COR-L47 (cell line): ENCODE results near the gene HMHB1.

Experiments used
- DNase-seq: peaks from one replicate; lab custom pipeline; 2025; lab: John Stamatoyannopoulos, UW

HMHB1 gene

GRCh38 chr5:143812085-143812705 is at the start of gene HMHB1:
Gene HMHB1, plus strand, starts transcription at chr5:143812161.
- DNase-seq: no peak

DNA sequence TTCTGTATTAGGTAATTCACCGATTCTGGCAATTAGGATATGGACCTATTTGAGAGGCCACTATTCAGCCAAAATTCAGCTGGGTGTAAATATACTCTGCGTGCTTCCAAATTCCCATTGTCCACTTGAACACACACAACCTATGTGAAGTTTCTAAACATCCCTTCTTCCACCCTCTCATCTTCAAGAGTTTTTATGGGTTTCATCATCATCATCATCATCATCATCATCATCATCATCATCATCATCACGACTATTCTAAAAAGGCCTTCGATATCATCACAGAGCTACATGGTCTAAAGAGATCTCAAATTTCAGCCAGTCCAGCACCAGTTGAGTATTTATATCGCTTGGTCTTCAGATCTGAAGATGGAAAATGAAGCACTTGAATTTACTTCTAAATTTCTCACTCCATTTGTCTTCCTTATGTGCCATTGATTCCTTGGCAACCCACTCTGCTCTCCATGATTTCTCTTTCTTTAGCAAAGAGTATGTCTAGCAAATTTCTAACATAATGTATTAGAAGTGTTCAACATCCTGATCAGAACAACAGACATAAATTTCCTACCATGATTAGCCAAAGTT is 49.2 kb upstream of the HMHB1 start:
- DNase-seq: no peak

DNA sequence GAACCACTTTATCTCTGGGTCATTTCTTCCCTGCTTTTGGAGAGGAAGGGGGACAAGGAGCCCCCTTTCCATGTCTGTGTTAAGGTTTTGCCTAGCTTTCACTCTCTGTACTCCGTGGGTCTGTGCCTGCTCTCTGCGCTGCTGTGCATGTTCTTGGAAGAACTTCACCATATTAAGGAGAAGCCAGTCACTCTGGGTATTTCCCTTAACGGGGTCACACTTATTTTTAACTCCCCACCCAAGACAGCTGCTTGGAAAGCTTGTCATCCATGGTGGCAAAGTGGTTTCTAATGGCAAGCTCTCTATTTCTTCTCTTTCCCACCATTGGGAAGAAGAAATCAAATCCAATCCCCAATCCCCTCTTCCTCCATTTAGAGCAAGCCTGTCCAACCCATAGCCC is 44.8 kb upstream of the HMHB1 start:
- no peak for DNase-seq

- DNase-seq: no peak
Measured at GRCh38 chr5:143769026-143769786, 42.8 kb upstream of the HMHB1 start.

DNA sequence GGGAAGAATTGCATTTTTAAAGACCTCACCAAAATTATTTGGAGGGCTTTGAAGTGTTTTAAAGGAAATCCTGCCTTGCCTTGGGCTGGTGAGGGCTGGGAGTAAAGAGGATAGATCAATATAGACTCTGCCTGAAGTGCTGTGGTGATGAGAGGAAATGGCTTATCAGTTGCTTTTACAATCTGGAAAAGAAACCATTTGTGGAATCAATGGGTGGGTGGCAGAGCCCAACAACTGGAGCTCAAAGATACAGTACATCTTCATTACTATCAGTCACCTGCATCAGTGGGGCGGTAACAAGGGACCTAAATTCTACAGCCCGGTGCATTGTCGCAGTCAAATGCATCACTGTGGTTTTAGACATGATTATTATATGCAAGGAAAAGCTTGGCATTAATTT is 41.5 kb upstream of the HMHB1 start:
- no peak for DNase-seq

GRCh38 chr5:143771189-143771588 is 40.8 kb upstream of the HMHB1 start:
- DNase-seq: no peak

DNA sequence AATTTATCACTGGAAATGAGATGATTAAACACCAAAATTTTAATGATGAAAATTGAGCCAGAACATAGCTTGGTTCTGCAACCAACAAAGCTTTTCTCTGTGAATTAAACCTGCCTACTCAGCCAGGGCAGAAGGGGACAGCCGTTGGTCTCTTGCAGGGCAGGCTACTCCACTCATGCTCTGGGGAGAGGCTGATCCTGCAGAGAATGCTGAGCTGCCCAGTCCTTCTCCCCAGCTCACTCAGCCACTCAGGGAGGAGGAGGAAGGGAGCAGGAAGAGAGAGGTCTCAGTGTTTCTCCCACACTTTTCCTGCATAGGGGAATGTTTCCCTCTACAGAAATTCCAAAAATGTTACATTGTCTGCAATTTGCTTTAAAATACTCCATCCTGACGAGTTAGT is 40.4 kb upstream of the HMHB1 start:
- no peak for DNase-seq

- no peak for DNase-seq
Measured at GRCh38 chr5:143772621-143773020, 39.3 kb upstream of the HMHB1 start.

GRCh38 chr5:143775258-143775657 is 36.7 kb upstream of the HMHB1 start:
- no peak for DNase-seq

DNA sequence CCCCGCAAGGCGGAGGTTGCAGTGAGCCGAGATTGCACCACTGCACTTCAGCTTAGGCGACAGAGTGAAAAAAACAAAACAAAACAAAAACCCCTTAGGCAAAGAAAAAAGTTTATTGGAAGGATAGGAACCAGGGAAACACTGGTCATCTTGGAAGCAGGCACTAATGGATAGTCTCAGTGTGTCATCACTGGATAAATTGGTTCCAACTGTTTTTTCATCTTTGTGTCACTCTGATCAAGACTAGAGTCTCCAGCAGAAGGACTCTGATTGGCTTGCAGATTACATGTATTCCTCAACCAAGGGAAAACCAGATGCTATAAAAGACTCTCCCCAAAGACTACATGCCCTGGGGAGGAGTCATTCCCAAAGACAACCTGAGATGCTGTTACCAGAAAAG is 35.0 kb upstream of the HMHB1 start:
- no peak for DNase-seq

- DNase-seq: no peak
Measured at GRCh38 chr5:143779506-143779905, 32.5 kb upstream of the HMHB1 start.

GRCh38 chr5:143781993-143782520 is 29.9 kb upstream of the HMHB1 start:
- no peak for DNase-seq

- no peak for DNase-seq
Measured at GRCh38 chr5:143782588-143783386, 29.2 kb upstream of the HMHB1 start.

- DNase-seq: no peak
Measured at GRCh38 chr5:143788401-143788800, 23.6 kb upstream of the HMHB1 start.

DNA sequence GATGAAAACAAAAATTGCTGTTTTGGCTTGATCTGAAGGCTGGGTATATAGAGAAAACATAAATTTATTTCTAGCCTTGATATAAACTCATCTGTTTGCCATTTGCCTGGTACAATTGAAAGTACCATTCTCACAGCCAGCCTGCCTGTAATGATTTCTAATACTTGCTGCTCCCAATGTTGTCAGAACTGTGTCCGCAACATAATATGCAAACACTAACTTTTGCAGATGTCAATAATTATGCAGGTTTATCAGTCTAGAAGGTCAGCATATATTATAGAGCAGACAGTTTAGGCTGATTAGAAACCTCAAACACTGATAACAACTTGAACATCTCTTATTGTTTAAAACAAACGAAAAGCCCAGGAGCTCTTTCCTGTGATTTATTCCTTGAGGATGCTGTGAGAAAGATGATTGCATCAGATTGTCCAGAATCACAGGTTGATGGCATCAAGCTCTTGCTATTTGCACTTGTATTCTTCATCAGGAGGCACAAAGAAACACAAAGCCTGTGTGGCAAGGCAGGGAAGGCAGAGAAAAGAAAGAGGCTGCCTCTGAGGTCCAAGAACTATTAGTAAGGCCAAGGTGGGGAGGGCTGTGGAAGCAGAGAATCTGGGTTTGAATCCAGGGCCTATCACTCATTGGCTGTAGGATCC is 21.4 kb upstream of the HMHB1 start:
- DNase-seq: no peak

DNA sequence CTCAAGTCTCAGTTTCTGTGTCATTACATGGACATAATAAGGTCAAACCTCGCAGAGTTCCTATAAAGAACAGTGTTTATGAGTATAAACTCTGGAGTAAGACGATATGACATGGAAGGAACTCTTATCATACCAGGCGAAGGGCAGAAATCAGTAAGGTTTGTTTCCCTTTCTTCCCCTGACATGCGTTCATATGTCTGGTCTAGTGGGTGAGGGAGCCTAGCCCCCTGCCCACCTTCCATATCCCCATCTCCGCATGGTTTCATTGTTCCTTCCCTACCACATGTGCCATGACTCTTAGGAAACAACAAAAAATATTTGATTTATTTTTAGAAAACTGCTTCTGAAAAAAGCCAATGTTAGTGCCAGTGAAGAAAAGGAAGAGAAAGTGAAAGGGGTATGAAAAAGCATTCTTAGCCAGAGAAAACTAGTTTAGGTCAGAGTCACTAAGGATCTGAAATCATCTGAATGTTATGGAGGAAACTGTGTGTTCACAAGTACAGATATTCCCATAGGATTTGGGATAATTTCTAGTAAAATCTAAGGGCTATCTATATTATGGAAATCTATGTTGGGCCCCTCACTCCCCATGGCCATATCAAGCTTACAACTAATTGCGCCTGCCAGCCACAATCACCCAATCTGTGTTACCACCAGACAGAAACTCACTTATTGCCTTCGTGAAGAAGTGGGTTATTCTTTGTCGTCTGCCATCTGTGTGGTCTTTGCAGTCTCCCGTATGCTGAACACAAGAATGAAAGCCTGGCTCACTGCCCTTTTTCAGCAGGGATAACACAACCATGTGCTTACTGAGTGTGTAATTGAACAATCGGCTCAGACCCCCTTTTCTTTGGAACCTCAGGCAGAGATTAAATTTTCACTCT is 19.9 kb upstream of the HMHB1 start:
- DNase-seq: no peak

- DNase-seq: no peak
Measured at GRCh38 chr5:143793249-143793648, 18.7 kb upstream of the HMHB1 start.

DNA sequence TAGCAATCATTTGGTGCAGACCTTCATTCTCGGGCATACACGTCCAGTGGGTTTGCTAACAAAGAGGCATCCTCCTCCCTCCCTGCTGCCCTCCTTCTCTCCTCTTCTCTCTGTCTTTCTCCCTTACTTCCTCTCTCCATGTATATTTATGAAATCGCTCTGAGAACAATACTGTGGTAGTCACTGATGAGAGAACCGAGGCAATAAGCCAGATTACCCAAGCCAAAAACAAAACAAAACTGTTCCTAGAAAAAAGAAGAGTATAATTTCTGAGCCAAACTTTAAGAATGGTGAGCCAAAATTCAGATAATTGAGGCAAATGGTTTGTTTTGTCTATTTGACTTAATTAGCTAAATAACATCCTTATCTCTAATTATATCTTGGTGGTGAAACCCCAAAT is 15.8 kb upstream of the HMHB1 start:
- DNase-seq: no peak

GRCh38 chr5:143796753-143797152 is 15.2 kb upstream of the HMHB1 start:
- no peak for DNase-seq

- DNase-seq: no peak
Measured at GRCh38 chr5:143800715-143801114, 11.2 kb upstream of the HMHB1 start.
